NCI-H1930 (cell line): ENCODE measurements around the gene TXNRD2.

Experiments
- DNase-seq, 2 experiments: peaks; one replicate each; lab custom pipeline; 2025; lab: John Stamatoyannopoulos, UW

Gene TXNRD2

GRCh38 chr22:19941365-19942082 lies at the start of gene TXNRD2, which contains the start of gene COMT:
Gene TXNRD2 (minus strand): TSS chr22:19941818. CDS start chr22:19941803, 15 bp downstream.
Gene COMT (plus strand): TSS chr22:19941772. CDS start chr22:19962527, 20,755 bp downstream.
- peak; percentile 16 to 53 for DNase-seq

- no peak for DNase-seq
Observed at GRCh38 chr22:19991395-19991644, 49.7 kb upstream of the TXNRD2 start.

DNA sequence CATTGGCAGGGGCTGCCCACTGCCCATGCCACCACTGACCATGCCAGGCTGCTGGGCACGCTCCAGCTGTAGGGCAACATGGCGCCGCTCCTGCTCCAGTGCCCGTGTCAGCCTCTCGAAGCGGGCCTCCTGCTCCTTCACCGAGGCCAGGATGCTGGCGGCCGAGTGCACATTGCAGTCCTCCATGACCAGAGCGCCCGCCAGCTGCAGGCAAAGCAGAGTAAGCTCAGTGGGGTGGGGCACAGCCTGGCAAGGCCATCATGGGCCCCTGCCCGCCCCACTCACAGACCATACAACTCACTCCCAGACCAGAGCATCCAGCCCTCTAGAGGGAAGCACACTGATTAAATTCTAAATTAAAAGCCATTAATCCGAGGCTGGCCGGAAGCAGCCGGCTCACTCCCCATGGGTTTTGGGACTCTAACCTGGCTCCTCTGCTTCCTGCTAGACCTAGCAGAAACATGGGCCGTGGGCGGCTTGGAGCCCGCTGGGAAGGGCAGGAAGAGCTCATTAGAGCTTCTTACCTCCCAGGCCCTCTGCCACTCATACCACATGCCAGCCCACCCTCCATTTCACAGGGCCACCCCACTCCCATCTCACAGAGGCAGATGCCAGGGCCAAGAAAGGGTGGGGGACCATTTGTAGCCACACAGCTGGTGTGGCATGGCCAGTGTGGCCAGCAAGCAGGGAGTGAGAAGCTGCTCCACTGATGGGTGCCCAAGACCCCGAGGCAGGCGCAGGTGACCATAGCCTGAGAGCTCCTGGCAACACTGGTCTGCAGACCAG lies 49.2 kb upstream of the TXNRD2 start:
- no peak for DNase-seq

DNA sequence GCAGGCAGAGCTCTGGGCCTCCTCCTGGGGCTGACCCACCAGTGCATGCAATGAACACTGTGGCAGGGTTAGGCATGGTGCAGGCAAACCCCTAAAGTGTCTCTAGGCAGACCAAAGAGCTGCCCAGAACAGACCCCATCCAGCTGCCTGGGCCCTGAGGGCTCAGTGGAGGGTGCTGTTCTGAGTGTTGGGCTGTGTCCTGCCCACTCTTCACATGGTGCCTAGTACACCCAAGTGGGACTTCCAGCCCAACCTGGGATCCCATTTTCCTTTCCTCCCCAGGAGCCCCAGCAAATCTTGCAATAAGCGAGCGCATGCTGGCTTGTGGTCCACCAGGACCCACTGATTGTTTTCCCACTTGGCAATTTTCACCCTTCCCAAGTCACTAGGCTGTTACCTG lies 48.6 kb upstream of the TXNRD2 start:
- DNase-seq, result no peak

DNA sequence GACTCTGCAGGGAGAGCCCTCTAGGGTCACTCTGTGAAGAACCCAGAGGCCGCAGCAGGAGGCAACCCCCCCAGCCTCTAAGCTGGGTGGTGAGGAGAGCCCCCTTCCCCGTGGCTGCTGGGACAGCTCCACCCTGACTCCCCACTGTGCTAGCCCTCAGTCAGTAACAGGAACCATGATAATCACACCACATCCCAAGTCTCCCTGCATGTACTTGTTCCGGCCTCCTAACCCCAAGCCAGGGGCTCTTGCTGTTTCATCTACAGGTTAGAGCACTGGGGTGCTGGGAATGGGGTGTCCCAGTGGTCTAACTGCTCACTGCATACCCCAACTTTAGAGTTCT lies 48.1 kb upstream of the TXNRD2 start:
- DNase-seq, result no peak

GRCh38 chr22:19988965-19989724 lies 47.5 kb upstream of the TXNRD2 start:
- no peak for DNase-seq

- DNase-seq, result no peak
Observed at GRCh38 chr22:19988331-19988808, 46.8 kb upstream of the TXNRD2 start.

DNA sequence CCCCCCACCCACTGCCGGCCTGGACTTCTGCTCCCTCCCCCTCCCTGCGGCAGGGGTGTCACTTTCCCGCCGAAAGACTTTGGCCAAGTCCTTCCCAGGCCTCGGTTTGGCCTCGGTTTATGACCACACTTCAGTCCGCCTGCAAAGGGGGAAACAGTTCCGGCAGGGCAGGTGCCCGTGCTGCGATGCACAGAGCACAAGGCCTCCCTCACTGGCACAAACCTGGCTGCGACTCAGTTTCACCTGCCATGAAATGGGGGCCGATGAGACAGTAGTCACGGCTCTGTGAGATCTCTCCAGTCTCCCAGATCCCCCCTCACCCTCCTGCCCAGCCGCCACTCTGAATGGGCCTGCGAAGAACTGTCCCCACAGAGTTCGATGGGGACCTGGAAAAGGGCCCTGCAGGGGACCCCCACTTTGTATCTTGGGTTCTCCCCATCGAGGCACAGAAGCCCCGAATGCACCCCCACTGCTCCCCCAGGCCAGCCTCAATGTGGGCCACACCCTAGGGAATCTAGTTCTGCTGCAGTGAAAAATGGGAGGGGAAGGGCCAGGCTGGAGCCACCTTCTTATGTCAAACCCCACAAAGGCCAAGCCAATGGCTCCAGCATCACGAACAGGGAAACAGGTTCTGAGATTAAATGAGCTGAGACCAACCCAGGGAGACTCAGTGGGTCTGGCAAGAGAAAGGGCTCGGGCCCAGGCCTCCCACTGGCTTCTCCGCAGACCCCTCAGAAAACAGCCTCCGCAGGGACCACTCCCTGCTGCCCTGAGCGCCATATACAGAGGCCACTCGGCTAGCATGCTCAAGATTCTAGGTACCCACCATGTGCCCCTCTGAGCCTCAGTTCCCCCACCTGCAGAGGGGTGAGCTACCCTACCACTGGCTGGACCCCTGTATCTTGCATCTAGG lies 46.0 kb upstream of the TXNRD2 start:
- no peak for DNase-seq

GRCh38 chr22:19986410-19987341 lies 45.1 kb upstream of the TXNRD2 start:
- peak; percentile 39 to 74 for DNase-seq

- no peak for DNase-seq
Observed at GRCh38 chr22:19986011-19986409, 44.4 kb upstream of the TXNRD2 start.

DNA sequence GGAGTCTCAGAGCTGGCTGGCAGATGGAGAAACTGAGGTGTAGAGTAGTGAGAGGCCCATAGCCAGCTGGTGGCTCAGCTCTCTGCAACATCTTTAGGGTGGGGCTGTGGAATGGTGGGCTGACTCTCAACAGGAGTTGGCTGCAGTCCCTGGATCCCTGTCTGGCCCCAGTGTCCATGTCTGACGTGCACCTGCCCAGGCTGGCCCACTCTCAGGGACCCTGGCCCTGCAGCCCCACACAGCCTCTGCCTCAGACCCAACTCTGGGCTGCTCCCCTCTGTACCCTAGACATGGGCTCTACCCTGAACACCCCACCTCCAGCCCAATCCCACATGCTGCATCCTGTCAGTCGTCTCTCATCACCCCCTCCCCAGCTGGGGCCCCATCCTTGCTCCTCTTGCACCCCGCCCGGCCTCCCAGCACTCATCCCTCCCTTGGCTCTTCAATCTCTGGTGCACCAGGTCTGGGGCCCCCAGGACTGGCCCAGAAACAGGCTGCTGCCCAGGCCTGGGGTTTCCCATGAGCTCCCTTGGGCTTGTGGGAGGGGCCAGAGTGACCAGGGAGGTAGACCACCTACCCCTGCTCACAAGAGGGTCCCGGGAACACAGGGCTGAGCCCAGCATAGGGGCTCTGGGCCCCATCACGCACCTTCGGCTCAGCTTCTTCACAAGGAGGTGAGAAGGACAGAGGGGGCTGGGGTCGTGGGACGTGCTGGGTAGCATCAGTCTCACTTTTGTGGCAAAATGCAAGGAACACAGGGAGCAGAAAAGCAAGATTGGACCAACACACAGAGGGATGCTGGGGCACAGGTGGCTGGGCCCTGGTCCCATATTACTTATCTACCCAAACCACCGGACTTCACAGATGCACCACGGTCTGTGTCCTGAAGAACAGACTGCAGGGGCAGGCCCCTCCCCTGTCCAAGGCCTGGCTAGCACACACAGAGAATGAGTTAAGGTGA lies 43.5 kb upstream of the TXNRD2 start:
- DNase-seq, result no peak

DNA sequence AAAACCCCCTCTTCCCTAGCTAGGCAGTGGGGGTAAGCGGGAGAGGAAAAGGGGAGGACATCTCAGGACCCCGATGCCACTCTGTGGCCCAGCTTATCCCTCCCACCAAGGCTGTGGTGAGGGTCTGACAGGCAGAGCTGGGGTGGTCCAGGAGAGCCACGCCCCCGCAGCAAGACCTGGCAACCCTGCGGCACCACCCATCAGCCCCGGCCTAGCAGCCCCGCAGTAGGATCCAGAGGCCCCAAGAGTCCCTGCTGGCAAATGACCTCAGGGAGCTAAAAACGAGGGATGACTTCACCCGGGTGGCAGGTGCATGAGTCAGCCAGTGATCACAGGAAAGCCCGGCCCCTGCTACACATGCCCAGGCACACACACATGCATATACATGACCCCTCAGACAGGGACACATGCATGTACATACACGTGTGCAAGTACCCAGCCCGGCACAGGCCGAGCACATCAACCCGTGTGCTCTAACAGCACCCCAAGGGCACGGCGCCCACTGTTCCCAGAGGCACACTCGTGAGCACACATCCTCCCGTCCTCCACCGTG lies 42.7 kb upstream of the TXNRD2 start:
- no peak for DNase-seq

DNA sequence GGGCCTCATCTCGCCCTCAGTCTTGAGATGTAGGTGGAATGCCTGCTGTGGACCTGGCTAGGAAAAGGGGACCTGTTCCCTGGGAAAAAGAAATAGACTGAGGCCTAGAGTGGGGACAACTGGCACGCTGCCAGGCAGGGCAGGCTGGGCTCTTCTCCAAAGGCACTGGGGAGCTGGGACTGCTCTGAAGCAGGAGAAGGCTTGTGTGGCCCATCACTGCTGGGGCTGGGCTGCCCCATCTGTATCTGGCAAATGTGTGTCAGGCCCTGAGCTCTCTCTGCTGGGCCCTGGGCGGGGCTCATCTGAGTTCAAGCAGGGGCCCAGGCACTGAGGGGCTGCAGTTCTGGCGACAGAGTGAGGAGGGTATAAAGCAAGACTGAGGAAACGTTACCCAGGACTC lies 42.1 kb upstream of the TXNRD2 start:
- DNase-seq, result no peak

DNA sequence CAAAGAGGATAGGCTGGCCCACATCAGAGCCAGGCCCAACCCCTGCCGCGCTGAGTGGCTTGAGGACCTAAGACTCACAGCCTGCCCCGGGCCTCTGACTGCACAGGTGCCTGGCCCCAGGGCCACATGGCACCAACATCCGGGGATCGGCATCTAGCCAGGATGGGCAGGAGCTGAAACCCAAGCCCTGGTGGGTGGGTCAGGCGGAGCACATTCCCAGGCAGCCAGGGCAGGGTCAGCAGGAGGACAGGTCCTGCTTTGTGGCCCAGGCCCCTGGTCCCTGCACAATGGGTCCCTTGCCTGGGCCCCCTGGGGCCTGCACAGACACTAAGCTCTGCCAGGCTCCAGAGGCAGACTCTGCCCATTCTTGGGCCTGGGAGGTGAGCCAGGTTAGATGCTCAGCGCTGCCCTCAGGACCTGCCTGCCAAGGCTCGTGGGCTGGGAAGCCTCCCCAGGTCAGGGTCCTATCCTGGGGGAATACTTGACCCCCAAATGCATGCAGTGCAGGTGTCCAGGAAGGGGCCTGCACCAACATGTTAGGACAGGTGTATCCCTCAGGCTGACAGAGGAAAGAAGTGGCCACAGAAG lies 41.5 kb upstream of the TXNRD2 start:
- no peak for DNase-seq

DNA sequence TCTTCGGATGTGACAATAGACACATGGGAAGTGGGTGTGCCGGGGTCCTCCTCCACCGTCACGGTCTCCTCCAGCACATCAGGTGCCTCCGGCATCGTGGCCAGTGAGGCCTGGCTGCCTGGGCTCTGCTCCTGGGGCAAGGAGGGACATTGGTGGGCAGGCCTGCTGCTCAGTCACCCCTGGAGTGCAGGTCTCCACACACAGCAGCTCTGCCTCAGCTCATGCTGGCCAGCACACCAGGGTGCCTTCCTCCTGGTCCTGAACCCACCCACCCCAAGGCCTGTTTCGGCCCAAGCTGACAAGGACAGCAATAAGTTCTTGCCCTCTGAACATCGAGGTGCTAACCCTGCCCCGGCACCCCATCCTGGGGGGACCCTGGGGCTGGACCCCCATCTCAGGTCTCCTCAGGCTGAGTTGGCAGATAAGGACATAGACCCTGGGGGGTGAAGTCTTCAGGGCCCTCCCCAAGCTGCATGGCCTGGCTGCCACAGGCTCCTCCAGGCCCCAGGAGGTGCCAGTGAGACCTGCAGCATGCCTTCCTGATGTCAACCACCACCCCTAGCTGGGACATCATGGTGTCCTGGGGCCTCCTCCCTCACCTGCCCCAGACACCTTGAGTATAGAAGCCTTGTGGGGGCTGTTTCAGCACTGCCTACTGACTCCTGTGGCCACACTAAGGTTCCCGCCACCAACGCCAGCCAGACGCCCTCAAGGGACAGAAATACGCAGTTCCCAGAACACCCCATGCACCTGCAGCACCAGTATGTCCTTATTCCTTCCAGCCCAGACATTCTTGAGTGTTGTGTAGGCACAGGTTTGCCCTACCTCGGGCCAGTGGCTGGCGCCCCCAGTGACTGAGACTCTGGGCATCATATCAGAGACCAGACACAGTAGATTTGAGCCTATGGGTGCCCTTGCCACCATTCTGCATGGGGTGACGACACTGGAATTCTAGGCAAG lies 40.6 kb upstream of the TXNRD2 start:
- no peak for DNase-seq

GRCh38 chr22:19981171-19981960 lies 39.7 kb upstream of the TXNRD2 start:
- DNase-seq, result no peak

DNA sequence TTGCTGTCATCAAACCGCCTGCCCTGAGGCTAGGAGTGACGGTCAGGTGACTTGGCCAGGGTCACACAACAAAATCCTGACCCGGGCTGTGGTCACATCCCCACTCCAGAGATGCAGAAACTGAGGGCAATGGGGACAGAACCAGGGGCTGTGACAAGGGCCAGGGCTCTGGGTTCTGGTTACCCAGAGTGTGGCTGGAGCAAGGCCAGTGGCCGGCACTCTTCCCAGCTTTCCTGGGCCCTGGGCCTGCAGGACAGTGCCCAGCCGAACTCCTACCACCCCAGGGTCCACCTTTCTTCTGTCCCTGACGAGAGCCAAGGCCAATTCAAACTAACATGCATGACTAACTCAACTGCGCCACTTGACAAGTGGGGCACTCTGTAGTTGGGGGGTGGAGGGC lies 39.1 kb upstream of the TXNRD2 start:
- DNase-seq, result no peak
